Heart left ventricle (tissue), 13 donors: Measurements from ENCODE around the gene KRT7.

Experiments used
- CTCF ChIP-seq, 12 donors: fragments of 200-600 bp; sonication (generic) in 4 of 12; IDR thresholded peaks; one replicate each; pipeline versions ENCODE4 v1.5.0 to v1.8.0; 2018 to 2022; ENCODE audit warnings: antibody characterized with exemption in 12 of 12, mild to moderate bottlenecking in 5 of 12
- POLR2A ChIP-seq, 2 donors: fragments of 450-650 bp; IDR thresholded peaks; one replicate each; pipeline ENCODE4 v1.6.1; 2017; ENCODE audit warnings: antibody characterized with exemption in 2 of 2, mild to moderate bottlenecking in 2 of 2, moderate library complexity in 2 of 2
- donor health status: ischemic (EF 13 %, LVEDD 7.1; RV severe dilation, severe dysfunction).
- donor health status: DM: no; HTN: yes; CAD: no.
- donor health status: DM: no; HTN: no; CAD: no.
- donor health status: ischemic (EF 25% LVEDD 6.9; RV normal size, moderate dysfunction).
- donor health status: ischemic (EF 25% LVEDD 5.7; RV mildly dilated, moderate dysfunction).
- donor health status: ischemic (EF 35%, LVEDD 5.7; RV mildly dilated, moderate dysfunction).
- donor health status: nonischemic (EF 11% LVEDD 7.7; RV severe dilation, severe dysfunction).
- donor health status: DM: yes; HTN: yes; CAD: no.
- donor health status: PGD.
- donor health status: ischemic (EF 29% LVEDD 5.4; RV normal size, mild dysfunction).
- donor health status: nonischemic (EF 23%, LVEDD 6.1; RV moderate dilation, normal function).

GRCh38 chr12:52262286-52262685, 29.2 kb downstream of the KRT7 start:
- TF ChIP-seq CTCF (IDR thresholded peaks at IDR 0.05) (no peak), POLR2A (IDR thresholded peaks at IDR 0.05) (no peak)
